GM21515 (cell line): ENCODE measurements around the gene OR2T34.
"Not testable (repeated sequence)": the region's sequence is repeated elsewhere in the genome, so short reads cannot be mapped to it uniquely, and the experiment has no call there.

Experiments
- ATAC-seq: cut with Tn5 transposase; IDR thresholded peaks from one replicate; pipeline ENCODE4 v1.9.1; 2021; ENCODE audit not compliant: unreplicated experiment

The OR2T34 gene, protein sequence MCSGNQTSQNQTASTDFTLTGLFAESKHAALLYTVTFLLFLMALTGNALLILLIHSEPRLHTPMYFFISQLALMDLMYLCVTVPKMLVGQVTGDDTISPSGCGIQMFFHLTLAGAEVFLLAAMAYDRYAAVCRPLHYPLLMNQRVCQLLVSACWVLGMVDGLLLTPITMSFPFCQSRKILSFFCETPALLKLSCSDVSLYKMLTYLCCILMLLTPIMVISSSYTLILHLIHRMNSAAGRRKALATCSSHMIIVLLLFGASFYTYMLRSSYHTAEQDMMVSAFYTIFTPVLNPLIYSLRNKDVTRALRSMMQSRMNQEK

DNA sequence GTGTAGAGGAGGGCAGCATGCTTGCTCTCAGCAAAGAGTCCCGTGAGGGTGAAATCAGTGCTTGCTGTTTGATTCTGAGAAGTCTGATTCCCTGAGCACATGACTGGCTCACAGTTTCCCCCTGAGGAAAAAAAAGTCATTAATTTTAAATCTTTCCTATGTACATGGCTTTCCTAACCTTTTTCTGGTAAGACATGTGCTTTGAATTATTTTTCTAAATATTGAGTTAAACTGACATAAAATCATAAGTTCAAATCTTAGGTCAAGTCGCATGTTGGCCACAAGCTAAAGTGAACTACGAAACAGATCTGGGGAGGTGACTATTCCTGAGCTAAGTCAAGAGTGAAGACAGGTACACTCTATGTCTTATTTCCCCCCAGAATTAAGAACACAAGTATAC lies at the start of gene OR2T34:
TSS of gene OR2T34 (minus strand) at position 101 of the 400 bp plus-strand sequence. CDS start at position 101, 0 bp downstream.
- not testable (repeated sequence) for ATAC-seq

DNA sequence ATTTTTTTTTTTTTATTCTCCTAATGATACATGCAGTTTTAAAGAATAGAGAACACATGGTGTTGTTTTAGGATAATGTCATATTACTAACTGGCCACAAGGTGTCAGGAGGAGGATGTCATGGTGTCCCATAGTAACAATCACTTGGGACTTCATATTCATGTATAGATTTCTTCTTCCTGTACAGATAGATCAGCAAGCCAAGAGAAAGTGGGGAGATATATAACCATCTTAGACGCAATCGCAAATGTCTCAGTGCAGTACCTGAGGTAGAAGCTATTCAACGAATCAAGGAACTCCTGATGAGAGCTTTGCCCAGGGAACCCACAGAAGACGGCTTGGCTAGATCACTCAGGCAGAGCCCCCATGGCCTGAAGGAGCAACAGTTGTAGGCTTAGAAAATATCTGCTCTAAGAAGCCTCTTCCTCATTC lies 48.0 kb upstream of the OR2T34 start:
- ATAC-seq: peak; percentile 94

DNA sequence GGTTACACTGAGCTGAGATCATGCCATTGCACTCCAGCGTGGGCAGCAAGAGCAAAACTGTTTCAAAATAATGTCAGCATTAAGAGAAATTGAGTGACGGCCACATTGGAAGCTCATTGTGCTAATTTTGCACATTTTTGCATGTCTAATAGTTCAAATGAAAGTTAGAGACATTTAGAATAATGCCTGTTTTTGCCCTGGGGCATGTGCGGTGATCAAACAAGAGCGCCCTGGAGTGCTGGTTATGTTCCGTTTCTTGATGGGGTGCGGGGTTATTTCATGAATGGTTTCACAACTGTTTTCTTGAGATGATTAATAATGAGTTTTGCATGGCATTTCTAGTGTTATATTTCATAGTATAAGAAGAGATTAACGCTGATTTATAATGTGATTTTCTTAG lies 47.2 kb upstream of the OR2T34 start:
- no peak for ATAC-seq

DNA sequence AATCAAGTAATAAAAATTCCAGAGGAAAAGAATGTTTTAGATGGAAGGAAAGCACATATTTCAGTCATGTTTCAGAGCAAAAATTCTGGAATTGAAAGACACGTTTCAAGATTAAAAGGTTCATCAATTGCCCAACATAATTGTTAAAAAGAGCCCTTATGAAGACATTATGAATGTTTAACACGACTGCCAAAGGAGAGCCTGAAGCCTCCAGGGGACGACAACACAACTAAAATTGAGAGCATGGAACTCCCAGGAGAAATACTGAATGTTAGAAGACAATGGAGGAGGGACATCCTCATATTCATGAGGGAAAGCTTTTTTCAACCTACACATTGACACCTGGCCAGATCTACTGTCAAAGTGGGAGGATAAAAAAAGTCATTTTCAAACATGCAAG lies 44.3 kb upstream of the OR2T34 start:
- ATAC-seq: no peak

DNA sequence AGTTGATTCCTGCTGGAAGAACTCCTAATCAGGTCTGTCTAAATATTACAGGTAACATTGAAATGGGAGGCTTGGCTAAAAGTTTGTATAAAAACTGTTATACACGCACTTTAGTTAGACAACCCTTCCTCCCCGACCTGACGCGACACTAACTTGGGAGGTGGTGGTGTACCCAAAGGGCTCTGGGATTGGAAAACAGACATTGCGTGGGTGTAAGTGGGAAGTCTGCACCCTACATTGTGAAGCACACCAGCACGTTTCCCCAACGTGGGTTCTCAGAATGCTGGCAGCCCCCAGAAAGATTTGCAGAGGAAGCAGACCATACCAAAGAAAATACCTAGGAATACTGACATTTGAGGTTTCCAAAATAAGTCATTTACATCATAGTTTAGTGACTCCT lies 43.6 kb upstream of the OR2T34 start:
- ATAC-seq: no peak

DNA sequence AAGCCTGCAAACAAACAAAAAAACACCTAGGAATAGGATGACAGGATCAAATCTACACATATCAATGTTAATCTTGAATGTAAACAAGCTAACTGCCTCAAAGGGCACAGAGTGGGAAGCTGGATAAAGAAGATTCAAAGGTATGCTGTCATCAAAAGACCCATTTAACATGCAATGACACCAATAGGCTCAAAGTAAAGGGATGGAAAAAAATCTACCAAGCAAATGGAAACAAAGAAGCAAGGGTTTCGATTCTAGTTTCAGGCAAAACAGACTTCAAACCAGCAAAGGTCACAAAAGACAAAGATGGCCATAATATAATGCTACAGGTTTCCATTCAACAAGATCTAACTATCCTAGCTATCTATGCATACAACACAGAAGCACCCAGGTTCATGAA lies 39.2 kb upstream of the OR2T34 start:
- no peak for ATAC-seq

DNA sequence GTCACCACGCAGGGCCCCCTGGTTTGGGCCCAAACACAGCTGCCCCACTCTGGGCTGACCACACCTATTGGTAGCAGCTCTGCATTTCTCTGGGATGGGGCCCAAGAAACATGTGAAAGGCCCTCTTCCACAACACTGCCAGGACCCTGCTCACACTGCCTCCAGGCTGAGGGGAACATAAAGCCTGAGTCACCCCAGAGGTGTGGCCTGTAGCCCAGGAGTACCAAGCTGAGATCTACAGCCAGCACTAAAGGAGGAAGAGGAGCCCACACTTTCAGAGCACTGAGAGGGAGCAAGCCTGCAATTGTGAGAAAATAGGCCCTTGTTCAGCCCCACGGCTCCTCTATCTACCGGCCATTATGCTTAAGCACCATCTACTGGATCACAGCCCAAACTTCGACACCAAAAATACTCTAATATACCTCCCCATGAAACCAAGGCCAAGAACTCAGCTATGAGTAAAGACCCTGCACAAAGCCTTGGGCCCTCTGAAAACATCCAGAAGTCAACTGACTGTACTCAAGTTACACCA lies 37.4 kb upstream of the OR2T34 start:
- no peak for ATAC-seq

- ATAC-seq: no peak
These were observed 35.7 kb upstream of the OR2T34 start for GRCh38 chr1:248610301-248610700.

DNA sequence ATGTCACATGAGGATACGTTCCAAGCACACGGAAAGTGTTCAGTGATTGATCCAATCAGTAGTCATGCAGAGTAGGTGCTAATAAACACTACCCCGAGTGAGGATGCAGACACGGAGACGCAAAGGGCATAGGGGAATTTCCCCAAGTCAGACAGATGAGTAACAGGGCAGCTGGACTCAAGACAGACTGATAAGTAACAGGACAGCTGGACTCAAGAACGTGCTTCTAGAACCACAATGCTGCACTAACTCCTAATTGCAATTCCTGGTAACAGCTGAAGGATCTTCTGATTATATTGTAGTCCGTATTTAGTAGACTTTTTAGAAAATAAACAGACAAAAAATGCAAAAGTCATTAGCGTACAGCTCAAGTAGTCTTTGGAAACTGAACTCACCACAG lies 24.8 kb upstream of the OR2T34 start:
- no peak for ATAC-seq

DNA sequence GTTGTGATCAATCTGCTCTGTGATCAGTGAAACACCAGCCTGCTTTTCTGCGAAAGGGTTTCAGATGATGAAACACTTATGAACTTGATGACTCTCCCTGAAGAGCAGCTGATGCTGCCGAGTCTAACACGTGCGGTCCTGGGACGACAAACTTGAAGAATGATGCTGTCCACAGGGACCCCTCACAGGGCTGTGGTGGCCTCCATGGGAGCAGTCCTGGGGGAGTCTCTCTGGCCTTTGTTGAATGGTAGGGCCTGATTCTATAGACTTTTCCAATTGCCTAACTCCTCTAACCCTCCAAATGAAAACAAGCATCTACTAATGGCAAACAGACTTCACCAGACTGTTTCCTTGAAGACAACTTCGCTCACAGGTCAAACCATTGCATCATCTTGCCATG lies 23.0 kb upstream of the OR2T34 start, which contains the start of gene OR2T10:
TSS of gene OR2T10 (minus strand) at position 112 of the 400 bp plus-strand sequence. CDS start 3,932 bp downstream, outside the sequence.
- no peak for ATAC-seq

GRCh38 chr1:248596615-248597014 lies 22.1 kb upstream of the OR2T34 start:
- no peak for ATAC-seq

GRCh38 chr1:248593226-248593625 lies 18.7 kb upstream of the OR2T34 start:
- ATAC-seq: no peak

DNA sequence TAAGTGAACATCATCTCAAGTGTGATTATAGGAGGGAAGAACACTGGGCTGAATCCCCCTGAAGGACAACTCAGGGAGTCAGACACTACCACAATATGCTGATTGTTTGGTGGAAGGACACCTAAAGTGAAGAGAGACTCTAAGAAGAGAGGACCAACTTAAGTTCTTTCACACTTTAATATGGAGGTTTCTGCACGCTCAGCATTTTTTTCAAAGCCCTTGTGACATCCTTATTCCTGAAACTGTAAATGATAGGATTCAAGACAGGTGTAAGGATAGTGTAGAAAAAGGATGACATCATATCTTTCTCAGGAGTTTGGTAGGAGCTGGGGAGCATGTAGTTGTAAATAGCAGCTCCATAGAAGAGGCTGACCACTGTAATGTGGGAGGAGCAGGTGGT lies 18.1 kb upstream of the OR2T34 start:
- ATAC-seq: no peak

GRCh38 chr1:248590055-248590454 lies 15.5 kb upstream of the OR2T34 start:
- no peak for ATAC-seq

GRCh38 chr1:248589334-248589733 lies 14.8 kb upstream of the OR2T34 start:
- no peak for ATAC-seq

GRCh38 chr1:248585266-248585665 lies 10.7 kb upstream of the OR2T34 start:
- ATAC-seq: no peak

DNA sequence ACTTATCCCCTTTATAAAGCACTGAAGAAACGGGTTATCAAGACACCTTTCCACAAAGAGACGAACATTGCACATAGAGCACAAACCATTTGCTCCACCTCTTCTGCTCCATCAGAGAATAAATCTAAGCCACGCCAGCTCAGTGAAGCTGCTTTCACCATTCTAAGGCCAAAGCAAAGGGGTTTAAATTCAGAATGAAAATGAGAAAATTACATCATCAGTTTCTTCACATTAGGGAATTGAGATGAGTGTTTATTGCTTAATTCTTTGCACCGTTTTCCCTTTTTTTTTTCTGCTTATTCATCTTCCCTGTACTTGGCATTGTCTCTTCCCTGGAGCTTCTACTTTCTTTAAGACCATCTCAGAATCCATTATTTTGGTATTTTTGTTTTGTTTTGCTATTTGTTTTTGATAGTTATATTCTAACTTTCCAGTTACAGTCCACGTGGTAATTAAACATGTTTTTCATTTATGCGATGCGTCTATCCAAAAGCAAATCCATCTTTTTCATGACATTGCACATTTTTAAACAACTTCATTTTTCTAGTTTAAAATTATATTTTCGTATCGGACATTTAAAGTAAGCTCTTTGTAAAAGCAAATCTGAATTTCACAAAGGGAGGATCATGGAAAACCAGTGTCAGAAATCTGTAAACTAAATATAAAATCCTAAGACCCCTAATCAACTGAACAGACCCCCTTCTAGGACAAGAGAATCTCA lies 1.9 kb upstream of the OR2T34 start:
- ATAC-seq: no peak

DNA sequence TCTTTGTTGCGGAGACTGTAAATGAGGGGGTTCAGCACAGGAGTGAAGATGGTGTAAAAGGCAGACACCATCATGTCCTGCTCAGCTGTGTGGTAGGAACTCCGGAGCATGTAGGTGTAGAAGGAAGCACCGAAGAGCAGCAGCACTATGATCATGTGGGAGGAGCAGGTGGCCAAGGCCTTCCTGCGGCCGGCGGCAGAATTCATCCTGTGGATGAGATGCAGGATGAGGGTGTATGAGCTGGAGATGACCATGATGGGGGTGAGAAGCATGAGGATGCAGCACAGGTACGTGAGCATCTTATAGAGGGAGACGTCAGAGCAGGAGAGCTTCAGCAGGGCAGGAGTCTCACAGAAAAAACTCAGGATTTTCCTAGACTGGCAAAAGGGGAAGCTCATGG lies 701 bp downstream of the OR2T34 start:
- ATAC-seq: not testable (repeated sequence)

GRCh38 chr1:248572049-248572448 lies 2.5 kb downstream of the OR2T34 start:
- ATAC-seq: peak; percentile 95

DNA sequence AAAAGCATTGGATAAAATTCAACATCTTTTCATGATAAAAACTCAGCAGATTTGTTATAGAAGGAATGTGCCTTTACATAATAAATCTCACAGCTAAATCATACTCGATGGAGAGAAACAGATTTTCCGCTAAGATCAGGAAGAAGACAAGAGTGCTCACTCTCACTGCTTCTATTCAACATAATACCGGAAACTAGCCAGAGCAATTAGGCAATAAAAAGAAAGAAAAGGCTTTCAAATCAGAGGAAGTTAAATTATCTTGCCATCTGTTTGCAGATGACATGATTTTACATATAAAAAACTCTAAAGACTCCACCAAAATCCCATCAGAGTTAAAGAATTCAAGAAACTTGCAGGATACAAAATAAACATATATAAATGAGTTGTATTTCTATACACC lies 3.7 kb downstream of the OR2T34 start:
- not testable (repeated sequence) for ATAC-seq

- ATAC-seq: not testable (repeated sequence)
These were observed 5.5 kb downstream of the OR2T34 start for GRCh38 chr1:248569049-248569448.
